ENCODE results near the gene FLII. TPM values are rescaled to one million over a fixed set of nuclear protein-coding genes. Genes with fewer than 3 reads are reported as not detected.

The FLII gene
- total RNA-seq, 2 experiments from 2014 or later: 155 to 219 TPM

- H3K27ac ChIP-seq (ENCODE audit: low read depth, low read length, poor library complexity, severe bottlenecking): no peak overlapping the region
- peaks cover 15% of the 10 kb centered on the region for H3K4me1 ChIP-seq (ENCODE audit: insufficient read depth, low read length, poor library complexity, severe bottlenecking)
- CTCF ChIA-PET (ENCODE audit: unreplicated experiment): no interaction called here
- no peak for DNase-seq (ENCODE audit: low spot score)
- no peaks in the 10 kb centered on the region for H4K20me1 ChIP-seq (ENCODE audit: insufficient read depth, low read length)
- intact Hi-C loops (cut with micrococcal nuclease; ENCODE audit: unreplicated experiment): no loop called here
- no peak overlapping the region for H3K4me2 ChIP-seq (ENCODE audit: low read length)
- no peak overlapping the region for H3K4me3 ChIP-seq (ENCODE audit: low read depth, low read length, poor library complexity, severe bottlenecking)
- BruUV-seq (replicated peaks): no TSS peak
- POLR2A ChIA-PET: no interaction called here
- no peaks in the 10 kb centered on the region for H3K9me2 ChIP-seq (ENCODE audit: insufficient read depth, low read length)
- H3K36me3 ChIP-seq (ENCODE audit: insufficient read depth, low read length): peaks cover 64% of the 10 kb centered on the region
- H2AFZ ChIP-seq (ENCODE audit: low read length): no peak overlapping the region
- H3K79me2 ChIP-seq (ENCODE audit: insufficient read depth, low read depth, low read length): peaks cover 15% of the 10 kb centered on the region; the same call in 1 of the 2 replicates
- TF ChIP-seq EZH2phosphoT487 (IDR thresholded peaks at IDR 0.05; ENCODE audit: borderline replicate concordance, low read depth, low read length) (no peak), CTCF (conservative IDR thresholded peaks at IDR 0.05; ENCODE audit: low read length) (no peak)
- no peaks in the 10 kb centered on the region for H3K9me3 ChIP-seq (ENCODE audit: low read length)
Measured at GRCh38 chr17:18253947-18254821, 4.4 kb downstream of the FLII start.

GRCh38 chr17:18253187-18253884 lies 5.2 kb downstream of the FLII start:
- TF ChIP-seq CTCF (conservative IDR thresholded peaks at IDR 0.05; ENCODE audit: low read length): no peak
- no peak for TF ChIP-seq EZH2phosphoT487 (IDR thresholded peaks at IDR 0.05; ENCODE audit: borderline replicate concordance, low read depth, low read length)
- no peak overlapping the region for H3K4me3 ChIP-seq (ENCODE audit: low read depth, low read length, poor library complexity, severe bottlenecking)
- H3K36me3 ChIP-seq (ENCODE audit: insufficient read depth, low read length): peaks cover 73% of the 10 kb centered on the region
- POLR2A ChIA-PET: no interaction called here
- BruUV-seq (replicated peaks): no TSS peak
- H4K20me1 ChIP-seq (ENCODE audit: insufficient read depth, low read length): no peaks in the 10 kb centered on the region
- H3K4me1 ChIP-seq (ENCODE audit: insufficient read depth, low read length, poor library complexity, severe bottlenecking): peaks cover 10% of the 10 kb centered on the region
- CTCF ChIA-PET (ENCODE audit: unreplicated experiment): no interaction called here
- no peaks in the 10 kb centered on the region for H3K9me2 ChIP-seq (ENCODE audit: insufficient read depth, low read length)
- peaks cover 15% of the 10 kb centered on the region; the same call in 1 of the 2 replicates for H3K79me2 ChIP-seq (ENCODE audit: insufficient read depth, low read depth, low read length)
- no peak overlapping the region for H3K27ac ChIP-seq (ENCODE audit: low read depth, low read length, poor library complexity, severe bottlenecking)
- no peak for DNase-seq (ENCODE audit: low spot score)
- H3K9me3 ChIP-seq (ENCODE audit: low read length): no peaks in the 10 kb centered on the region
- intact Hi-C loops (cut with micrococcal nuclease; ENCODE audit: unreplicated experiment): no loop called here
- no peak overlapping the region for H2AFZ ChIP-seq (ENCODE audit: low read length)
- H3K4me2 ChIP-seq (ENCODE audit: low read length): no peak overlapping the region
